Mesenchymal stem cell (in vitro differentiated cells and primary cell): ENCODE data around the gene GJC2.

ENCODE experiments used
- DNase-seq: peaks from one replicate; pipeline ENCODE4 v3.0.0-alpha.2; 2013
- H2AFZ ChIP-seq: one replicate; pipeline ENCODE4 v1.6.1; 2013; ENCODE audit warnings: low read depth, mild to moderate bottlenecking, control low read depth, inconsistent platforms, low read length, moderate library complexity
- H2AK5ac ChIP-seq: 2 replicates; pipeline ENCODE4 v1.6.1; 2013; ENCODE audit warnings: low read length, moderate library complexity, mild to moderate bottlenecking, inconsistent platforms; ENCODE audit not compliant: severe bottlenecking
- H2BK120ac ChIP-seq: one replicate; pipeline ENCODE4 v1.6.1; 2013; ENCODE audit warnings: low read depth, mild to moderate bottlenecking, inconsistent platforms, low read length, moderate library complexity
- H2BK12ac ChIP-seq, 2 experiments: one replicate each; pipeline ENCODE4 v1.6.1; 2013; ENCODE audit warnings: inconsistent platforms in 2 of 2, low read length in 2 of 2, mild to moderate bottlenecking in 2 of 2, moderate library complexity in 2 of 2, control low read depth in 1 of 2
- H2BK15ac ChIP-seq: one replicate; pipeline ENCODE4 v1.6.1; 2013; ENCODE audit warnings: mild to moderate bottlenecking, low read depth, inconsistent platforms; ENCODE audit not compliant: poor library complexity, severe bottlenecking
- H2BK5ac ChIP-seq: 2 replicates; pipeline ENCODE4 v1.6.1; 2013; ENCODE audit warnings: low read depth, mild to moderate bottlenecking, low read length, control low read depth, inconsistent platforms; ENCODE audit not compliant: poor library complexity, severe bottlenecking
- H3K14ac ChIP-seq, 2 experiments: one replicate each; pipeline ENCODE4 v1.6.1; 2013; ENCODE audit warnings: inconsistent platforms in 2 of 2, low read length in 2 of 2, control low read depth in 1 of 2, mild to moderate bottlenecking in 1 of 2, moderate library complexity in 1 of 2
- H3K18ac ChIP-seq, 2 experiments: one replicate each; pipeline ENCODE4 v1.6.1; 2013; ENCODE audit warnings: inconsistent platforms in 2 of 2, low read length in 2 of 2, control low read depth in 1 of 2, low read depth in 1 of 2, mild to moderate bottlenecking in 1 of 2
- H3K23ac ChIP-seq, 2 experiments: one replicate each; pipeline ENCODE4 v1.6.1; 2013; ENCODE audit warnings: inconsistent platforms in 2 of 2, low read length in 2 of 2, mild to moderate bottlenecking in 2 of 2, moderate library complexity in 2 of 2, control low read depth in 1 of 2
- H3K27ac ChIP-seq: 2 replicates; pipeline ENCODE4 v1.5.1; 2013; ENCODE audit warnings: mild to moderate bottlenecking, moderate library complexity, low read length, control low read depth, inconsistent platforms; ENCODE audit not compliant: poor library complexity, severe bottlenecking
- H3K27me3 ChIP-seq, 2 experiments: 2 replicates each; pipeline versions ENCODE4 v1.6.1 to v1.7.0; 2013; ENCODE audit warnings: low read length in 2 of 2, mild to moderate bottlenecking in 2 of 2, moderate library complexity in 2 of 2, control low read depth in 1 of 2, inconsistent platforms in 1 of 2; ENCODE audit not compliant: control insufficient read depth in 1 of 2, insufficient read depth in 1 of 2
- H3K36me3 ChIP-seq, 2 experiments: 2 replicates each; pipeline versions ENCODE4 v1.6.1 to v1.7.0; 2013; ENCODE audit warnings: low read length in 2 of 2, control low read depth in 1 of 2, inconsistent platforms in 1 of 2, low read depth in 1 of 2, mild to moderate bottlenecking in 1 of 2; ENCODE audit not compliant: insufficient read depth in 2 of 2, control insufficient read depth in 1 of 2
- H3K4ac ChIP-seq, 2 experiments: one replicate each; pipeline ENCODE4 v1.6.1; 2013; ENCODE audit warnings: inconsistent platforms in 2 of 2, low read length in 2 of 2, mild to moderate bottlenecking in 2 of 2, moderate library complexity in 2 of 2, control low read depth in 1 of 2, low read depth in 1 of 2
- H3K4me1 ChIP-seq: 2 replicates; pipeline ENCODE4 v1.6.1; 2013; ENCODE audit warnings: low read depth, low read length, control low read depth; ENCODE audit not compliant: control insufficient read depth, insufficient read depth
- H3K4me2 ChIP-seq: 2 replicates; pipeline ENCODE4 v1.6.1; 2013; ENCODE audit warnings: low read length, mild to moderate bottlenecking, inconsistent platforms; ENCODE audit not compliant: poor library complexity, severe bottlenecking
- H3K4me3 ChIP-seq, 2 experiments: 2 replicates each; pipeline versions ENCODE4 v1.5.1 to v1.7.0; 2013; ENCODE audit warnings: low read length in 2 of 2, mild to moderate bottlenecking in 2 of 2, control low read depth in 1 of 2, low read depth in 1 of 2; ENCODE audit not compliant: insufficient read depth in 1 of 2
- H3K79me1 ChIP-seq: replicated peaks from 2 replicates; pipeline ENCODE4 v1.6.1; 2013; ENCODE audit warnings: mild to moderate bottlenecking, control low read depth, low read length, inconsistent platforms; ENCODE audit not compliant: poor library complexity, severe bottlenecking
- H3K9ac ChIP-seq: 2 replicates; pipeline ENCODE4 v1.7.0; 2013; ENCODE audit warnings: mild to moderate bottlenecking, low read length, moderate library complexity
- H3K9me3 ChIP-seq: 2 replicates; pipeline ENCODE4 v1.7.0; 2013; ENCODE audit warnings: mild to moderate bottlenecking, low read length; ENCODE audit not compliant: control insufficient read depth
- H4K8ac ChIP-seq: one replicate; pipeline ENCODE4 v1.6.1; 2013; ENCODE audit warnings: inconsistent platforms, mild to moderate bottlenecking, low read length, moderate library complexity
- H4K91ac ChIP-seq: one replicate; pipeline ENCODE4 v1.6.1; 2013; ENCODE audit warnings: mild to moderate bottlenecking, low read length, inconsistent platforms
- WGBS: methylation state at CpG from one replicate; pipeline ENCODE4 v1.1.7; 2013; ENCODE audit warnings: mixed read lengths; 5-methylcytosine and 5-hydroxymethylcytosine counted together

GJC2 gene

DNA sequence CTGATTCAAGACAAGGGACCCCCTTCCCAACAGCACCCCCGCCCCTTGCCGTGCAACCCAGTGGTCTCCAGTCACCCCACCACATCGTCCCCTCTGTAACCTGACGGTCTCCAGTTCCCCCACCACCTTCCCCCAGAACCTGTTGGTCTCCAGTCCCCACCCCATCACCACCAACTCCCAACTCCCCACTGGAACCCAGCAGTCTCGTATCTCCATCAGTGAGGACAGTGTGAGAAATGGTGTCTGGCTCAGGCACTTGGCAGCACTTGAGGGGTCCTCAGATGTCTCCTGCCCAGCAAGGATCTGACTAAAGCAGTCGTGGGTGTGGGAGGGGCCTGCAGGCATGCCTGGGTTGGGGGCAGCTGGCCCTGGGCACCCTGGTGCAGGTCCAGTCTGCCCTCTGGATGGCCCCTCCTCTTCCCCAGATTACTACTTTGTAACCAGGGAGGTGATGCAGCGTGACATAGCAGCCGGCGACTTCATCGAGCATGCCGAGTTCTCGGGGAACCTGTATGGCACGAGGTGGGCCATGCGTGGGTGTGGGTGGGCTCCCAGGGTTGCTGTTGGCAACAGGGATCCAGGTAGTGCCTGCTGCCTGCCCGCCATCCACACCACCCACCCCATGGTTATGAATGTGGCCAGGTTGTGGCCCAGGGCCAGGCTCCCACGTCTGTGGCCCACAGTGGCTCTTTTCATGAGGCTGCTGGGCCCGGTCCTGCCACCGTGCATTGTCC is 3.1 kb upstream of the GJC2 start:
- Histone ChIP-seq H3K4ac (no peak overlapping the region), H2BK120ac (no peak overlapping the region), H3K27me3 (no peaks in the 10 kb centered on the region), H4K91ac (no peak overlapping the region), H3K9ac (no peak overlapping the region), H3K79me1 (peaks cover 42% of the 10 kb centered on the region), H4K8ac (no peak overlapping the region), H3K4me3 (no peak overlapping the region), H3K14ac (no peak overlapping the region), H2BK12ac (no peak overlapping the region), H3K36me3 (peaks cover 36 to 95% of the 10 kb centered on the region in 2 experiments), H3K27ac (no peak overlapping the region), H3K18ac (no peak overlapping the region), H3K4me1 (peaks cover 59% of the 10 kb centered on the region), H3K9me3 (no peaks in the 10 kb centered on the region), H2AFZ (no peak overlapping the region), H2AK5ac (no peak overlapping the region), H2BK5ac (no peak overlapping the region), H2BK15ac (no peak overlapping the region), H3K4me2 (no peak overlapping the region), H3K23ac (no peak overlapping the region)
- 95% methylated on average over 17 of the region's 18 CpGs for WGBS
- DNase-seq, result no peak

DNA sequence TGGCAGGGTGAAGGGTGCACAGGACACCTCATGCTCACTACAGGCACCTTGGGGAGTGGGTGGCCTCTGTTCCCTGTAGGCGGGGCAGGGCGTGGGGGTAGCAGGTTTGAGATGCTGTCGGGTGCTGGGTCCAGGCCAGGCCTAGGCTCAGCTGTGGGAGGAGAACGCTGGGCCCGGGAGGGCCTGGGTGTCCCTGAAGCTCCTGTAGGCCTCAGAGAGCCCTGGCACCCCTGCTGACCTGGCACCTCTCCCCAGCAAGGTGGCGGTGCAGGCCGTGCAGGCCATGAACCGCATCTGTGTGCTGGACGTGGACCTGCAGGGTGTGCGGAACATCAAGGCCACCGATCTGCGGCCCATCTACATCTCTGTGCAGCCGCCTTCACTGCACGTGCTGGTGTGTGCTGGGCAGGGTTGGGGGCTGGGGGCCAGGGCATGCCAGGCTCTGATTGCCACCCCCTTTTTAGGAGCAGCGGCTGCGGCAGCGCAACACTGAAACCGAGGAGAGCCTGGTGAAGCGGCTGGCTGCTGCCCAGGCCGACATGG is 2.5 kb upstream of the GJC2 start:
- no peak overlapping the region for H4K8ac ChIP-seq
- H3K4me2 ChIP-seq, result no peak overlapping the region
- no peak overlapping the region for H3K23ac ChIP-seq
- no peak overlapping the region for H3K4me3 ChIP-seq
- H3K27ac ChIP-seq, result no peak overlapping the region
- H3K79me1 ChIP-seq, result peaks cover 44% of the 10 kb centered on the region
- H4K91ac ChIP-seq, result no peak overlapping the region
- no peaks in the 10 kb centered on the region for H3K27me3 ChIP-seq
- no peak overlapping the region for H2BK15ac ChIP-seq
- no peak for DNase-seq
- no peak overlapping the region for H3K14ac ChIP-seq
- no peak overlapping the region for H2AK5ac ChIP-seq
- 97% methylated on average over 17 of the region's 20 CpGs for WGBS
- no peaks in the 10 kb centered on the region for H3K9me3 ChIP-seq
- peaks cover 36 to 95% of the 10 kb centered on the region in 2 experiments for H3K36me3 ChIP-seq
- H3K9ac ChIP-seq, result no peak overlapping the region
- H2AFZ ChIP-seq, result no peak overlapping the region
- no peak overlapping the region for H3K4ac ChIP-seq
- no peak overlapping the region for H2BK5ac ChIP-seq
- no peak overlapping the region for H2BK120ac ChIP-seq
- H3K4me1 ChIP-seq, result peaks cover 54% of the 10 kb centered on the region
- H2BK12ac ChIP-seq, result no peak overlapping the region
- no peak overlapping the region for H3K18ac ChIP-seq

DNA sequence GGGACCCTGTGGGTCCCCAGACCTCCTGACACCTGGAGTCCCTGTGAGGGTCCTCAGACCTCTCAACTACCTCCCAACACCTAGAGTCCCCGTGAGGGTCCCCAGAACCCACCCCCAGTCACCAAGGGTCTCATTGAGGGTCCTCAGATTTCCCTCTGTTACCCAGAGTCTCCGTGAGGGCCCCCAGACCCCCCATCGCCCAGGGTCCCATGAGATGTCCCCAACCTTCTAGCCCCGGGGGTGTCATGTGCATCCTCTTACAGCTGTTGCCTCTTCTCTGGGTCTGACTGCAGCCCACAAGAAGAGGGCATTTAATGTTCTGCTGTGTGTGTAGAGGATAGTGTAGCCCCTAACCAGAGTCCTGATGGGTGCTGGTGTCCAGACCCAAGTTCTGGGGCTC is 2.0 kb upstream of the GJC2 start:
- Histone ChIP-seq H4K91ac (no peak overlapping the region), H3K4me1 (peaks cover 49% of the 10 kb centered on the region), H3K36me3 (peaks cover 36 to 94% of the 10 kb centered on the region in 2 experiments), H3K9ac (peak overlapping the region; percentile 54), H2AK5ac (no peak overlapping the region), H3K18ac (no peak overlapping the region), H3K23ac (no peak overlapping the region), H3K4me3 (no peak overlapping the region), H2BK12ac (no peak overlapping the region), H3K27ac (no peak overlapping the region), H3K79me1 (peaks cover 44% of the 10 kb centered on the region), H3K9me3 (no peaks in the 10 kb centered on the region), H2BK15ac (no peak overlapping the region), H3K14ac (no peak overlapping the region), H2BK5ac (no peak overlapping the region), H2BK120ac (no peak overlapping the region), H2AFZ (no peak overlapping the region), H3K27me3 (no peaks in the 10 kb centered on the region), H3K4ac (no peak overlapping the region), H4K8ac (no peak overlapping the region), H3K4me2 (no peak overlapping the region)
- WGBS, result 92% methylated on average over 4 of the region's 4 CpGs
- DNase-seq, result no peak

DNA sequence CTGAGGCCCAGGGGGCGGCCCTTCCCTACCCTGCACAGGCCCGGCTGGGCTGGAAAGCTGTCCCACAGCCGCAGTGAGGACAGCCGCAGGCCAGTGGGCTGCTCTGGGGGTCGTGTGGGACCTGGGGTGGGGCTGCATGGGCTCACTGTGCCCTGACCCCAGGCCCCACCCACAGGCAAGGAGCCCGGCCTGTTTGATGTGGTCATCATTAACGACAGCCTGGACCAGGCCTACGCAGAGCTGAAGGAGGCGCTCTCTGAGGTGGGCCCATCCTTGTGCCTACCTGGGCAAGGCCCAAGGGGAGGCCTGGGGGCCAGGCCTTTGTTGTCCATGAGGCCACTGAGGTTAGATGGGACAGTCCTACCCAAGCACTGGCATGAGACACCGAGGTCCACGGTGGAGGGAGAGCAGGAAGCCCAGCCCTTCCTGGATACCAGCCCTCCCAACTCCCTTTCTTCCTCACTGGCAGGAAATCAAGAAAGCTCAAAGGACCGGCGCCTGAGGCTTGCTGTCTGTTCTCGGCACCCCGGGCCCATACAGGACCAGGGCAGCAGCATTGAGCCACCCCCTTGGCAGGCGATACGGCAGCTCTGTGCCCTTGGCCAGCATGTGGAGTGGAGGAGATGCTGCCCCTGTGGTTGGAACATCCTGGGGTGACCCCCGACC is 1.4 kb upstream of the GJC2 start:
- peak overlapping the region; percentile 36 for H4K91ac ChIP-seq
- no peak overlapping the region for H3K4ac ChIP-seq
- H3K14ac ChIP-seq, result no peak overlapping the region
- no peak overlapping the region for H3K27ac ChIP-seq
- H2BK12ac ChIP-seq, result no peak overlapping the region
- H3K23ac ChIP-seq, result no peak overlapping the region
- DNase-seq, result no peak
- H2AK5ac ChIP-seq, result no peak overlapping the region
- 94% methylated on average over 18 of the region's 18 CpGs for WGBS
- H3K4me3 ChIP-seq, result no peak overlapping the region
- peak overlapping the region; percentile 54 for H3K9ac ChIP-seq
- H3K27me3 ChIP-seq, result no peaks in the 10 kb centered on the region
- peaks cover 44% of the 10 kb centered on the region for H3K79me1 ChIP-seq
- no peak overlapping the region for H3K4me2 ChIP-seq
- no peak overlapping the region for H2BK5ac ChIP-seq
- H2AFZ ChIP-seq, result no peak overlapping the region
- no peaks in the 10 kb centered on the region for H3K9me3 ChIP-seq
- H3K18ac ChIP-seq, result no peak overlapping the region
- no peak overlapping the region for H2BK120ac ChIP-seq
- no peak overlapping the region for H2BK15ac ChIP-seq
- H4K8ac ChIP-seq, result peak overlapping the region; percentile 8
- H3K36me3 ChIP-seq, result peaks cover 36 to 90% of the 10 kb centered on the region in 2 experiments
- H3K4me1 ChIP-seq, result peaks cover 45% of the 10 kb centered on the region
